H9 (cell line): ENCODE results near the gene KLB. TPM values are rescaled to one million over a fixed set of nuclear protein-coding genes. Genes with fewer than 3 reads are reported as not detected.

Experiments used
- DNase-seq: peaks from one replicate; pipeline ENCODE4 v3.0.0-alpha.2; 2017
- H2AFZ ChIP-seq: one replicate; pipeline ENCODE4 v1.6.1; 2013; ENCODE audit warnings: mild to moderate bottlenecking, low read length, control low read depth, moderate library complexity
- H2AK5ac ChIP-seq: 2 replicates; pipeline ENCODE4 v1.6.1; 2013; ENCODE audit warnings: low read length, control low read depth, mixed read lengths; ENCODE audit not compliant: insufficient read length
- H2BK120ac ChIP-seq: one replicate; pipeline ENCODE4 v1.6.1; 2013; ENCODE audit warnings: low read depth, mild to moderate bottlenecking, low read length, control low read depth, inconsistent platforms; ENCODE audit not compliant: poor library complexity, severe bottlenecking
- H2BK12ac ChIP-seq: 2 replicates; pipeline ENCODE4 v1.6.1; 2013; ENCODE audit warnings: low read length, control low read depth, mixed read lengths, low read depth; ENCODE audit not compliant: insufficient read length
- H2BK15ac ChIP-seq: 2 replicates; pipeline ENCODE4 v1.6.1; 2013; ENCODE audit warnings: low read depth, low read length, control low read depth
- H2BK20ac ChIP-seq: one replicate; pipeline ENCODE4 v1.6.1; 2013; ENCODE audit warnings: low read depth, mild to moderate bottlenecking, low read length, control low read depth, inconsistent platforms; ENCODE audit not compliant: poor library complexity, severe bottlenecking
- H2BK5ac ChIP-seq: 2 replicates; pipeline ENCODE4 v1.6.1; 2013; ENCODE audit warnings: low read length, control low read depth, mixed read lengths; ENCODE audit not compliant: insufficient read length
- H3K14ac ChIP-seq: 2 replicates; pipeline ENCODE4 v1.6.1; 2013; ENCODE audit warnings: low read length, control low read depth; ENCODE audit not compliant: insufficient read depth
- H3K18ac ChIP-seq: 2 replicates; pipeline ENCODE4 v1.6.1; 2013; ENCODE audit warnings: low read depth, mild to moderate bottlenecking, mixed read lengths, low read length, control low read depth; ENCODE audit not compliant: insufficient read length
- H3K23ac ChIP-seq: 2 replicates; pipeline ENCODE4 v1.6.1; 2013; ENCODE audit warnings: low read length, control low read depth, mixed read lengths, low read depth; ENCODE audit not compliant: insufficient read length
- H3K23me2 ChIP-seq: 2 replicates; pipeline ENCODE4 v1.6.1; 2013; ENCODE audit warnings: low read depth, mild to moderate bottlenecking, mixed read lengths, low read length, control low read depth; ENCODE audit not compliant: insufficient read length, poor library complexity, severe bottlenecking
- H3K27ac ChIP-seq: 2 replicates; pipeline ENCODE4 v1.5.1; 2013; ENCODE audit warnings: low read length, control low read depth, mixed read lengths, low read depth; ENCODE audit not compliant: insufficient read length
- H3K27me3 ChIP-seq: 2 replicates; pipeline ENCODE4 v1.6.1; 2013; ENCODE audit warnings: low read length, control low read depth, inconsistent platforms; ENCODE audit not compliant: insufficient read depth
- H3K4ac ChIP-seq: 2 replicates; pipeline ENCODE4 v1.6.1; 2013; ENCODE audit warnings: low read depth, mild to moderate bottlenecking, control low read depth, inconsistent platforms, low read length, moderate library complexity
- H3K4me1 ChIP-seq: 2 replicates; pipeline ENCODE4 v1.6.1; 2013; ENCODE audit warnings: low read length, control low read depth, inconsistent platforms; ENCODE audit not compliant: insufficient read depth
- H3K4me2 ChIP-seq: 2 replicates; pipeline ENCODE4 v1.6.1; 2013; ENCODE audit warnings: low read length, control low read depth, mixed read lengths; ENCODE audit not compliant: insufficient read length, insufficient read depth
- H3K56ac ChIP-seq: 2 replicates; pipeline ENCODE4 v1.6.1; 2013; ENCODE audit warnings: low read depth, mild to moderate bottlenecking, mixed read lengths, low read length, control low read depth; ENCODE audit not compliant: insufficient read length
- H3K79me1 ChIP-seq: 2 replicates; pipeline ENCODE4 v1.6.1; 2013; ENCODE audit warnings: low read depth, mild to moderate bottlenecking, moderate library complexity, low read length, control low read depth, inconsistent platforms; ENCODE audit not compliant: insufficient read depth, poor library complexity, severe bottlenecking
- H3K79me2 ChIP-seq: 2 replicates; pipeline ENCODE4 v1.6.1; 2013; ENCODE audit warnings: low read length, control low read depth, inconsistent platforms; ENCODE audit not compliant: insufficient read depth
- H3K9ac ChIP-seq: 2 replicates; pipeline ENCODE4 v1.6.1; 2013; ENCODE audit warnings: low read length, control low read depth, mixed read lengths; ENCODE audit not compliant: insufficient read length; ENCODE audit errors: extremely low read depth
- H3K9me3 ChIP-seq: one replicate; pipeline ENCODE4 v1.6.1; 2013; ENCODE audit warnings: low read depth, low read length, inconsistent platforms; ENCODE audit not compliant: control insufficient read depth
- H3T11ph ChIP-seq: one replicate; pipeline ENCODE4 v1.6.1; 2013; ENCODE audit warnings: mild to moderate bottlenecking, low read length, control low read depth, inconsistent platforms
- H4K20me1 ChIP-seq: one replicate; pipeline ENCODE4 v1.6.1; 2013; ENCODE audit not compliant: control insufficient read depth, insufficient read length, insufficient read depth
- H4K5ac ChIP-seq: 2 replicates; pipeline ENCODE4 v1.6.1; 2013; ENCODE audit warnings: low read depth, mild to moderate bottlenecking, mixed read lengths, low read length, control low read depth; ENCODE audit not compliant: insufficient read length
- H4K8ac ChIP-seq: replicated peaks from 2 replicates; pipeline ENCODE4 v1.6.1; 2013; ENCODE audit warnings: low read length, control low read depth, mixed read lengths, low read depth; ENCODE audit not compliant: insufficient read length
- H4K91ac ChIP-seq: 2 replicates; pipeline ENCODE4 v1.6.1; 2013; ENCODE audit warnings: low read depth, mild to moderate bottlenecking, moderate library complexity, mixed read lengths, low read length, control low read depth; ENCODE audit not compliant: insufficient read length
- H3K27ac Mint-ChIP-seq, 3 experiments: 2 replicates in 2 of 3; 3 replicates in 1 of 3; pipeline ENCODE4 v1.8.0; 2020 to 2021; ENCODE audit warnings: mixed read lengths in 3 of 3, mild to moderate bottlenecking in 1 of 3, moderate library complexity in 1 of 3
- H3K27me3 Mint-ChIP-seq: 2 replicates; pipeline ENCODE4 v1.8.0; 2021; ENCODE audit warnings: low read depth, mild to moderate bottlenecking, moderate library complexity, mixed read lengths
- H3K36me3 Mint-ChIP-seq, 3 experiments: 2 replicates in 2 of 3; 3 replicates in 1 of 3; pipeline ENCODE4 v1.8.0; 2020 to 2021; ENCODE audit warnings: low read depth in 3 of 3, mixed read lengths in 3 of 3; ENCODE audit not compliant: insufficient read depth in 1 of 3
- H3K4me1 Mint-ChIP-seq, 2 experiments: 2 replicates each; pipeline ENCODE4 v1.8.0; 2020; ENCODE audit warnings: mixed read lengths in 2 of 2
- H3K4me3 Mint-ChIP-seq, 2 experiments: 2 replicates in 1 of 2; 3 replicates in 1 of 2; pipeline ENCODE4 v1.8.0; 2020 to 2021; ENCODE audit warnings: mild to moderate bottlenecking in 2 of 2, mixed read lengths in 2 of 2, moderate library complexity in 1 of 2
- H3K9me3 Mint-ChIP-seq, 2 experiments: 2 replicates in 1 of 2; 3 replicates in 1 of 2; pipeline ENCODE4 v1.8.0; 2020; ENCODE audit warnings: mild to moderate bottlenecking in 2 of 2, mixed read lengths in 2 of 2, moderate library complexity in 1 of 2
- CTCF ChIP-seq: fragments of 200-600 bp; sonication (generic); conservative IDR thresholded peaks from 3 replicates; pipeline ENCODE4 v1.8.0; 2021; ENCODE audit warnings: antibody characterized with exemption, mild to moderate bottlenecking
- WGBS: extraction: QIAGEN DNeasy Blood & Tissue Kit; methylation state at CpG from one replicate; pipeline ENCODE4 v1.1.7; 2013; ENCODE audit warnings: missing lambda C conversion rate, low lambda C conversion rate, mixed read lengths; ENCODE audit not compliant: insufficient read length; ENCODE audit errors: extremely low coverage; 5-methylcytosine and 5-hydroxymethylcytosine counted together
- total RNA-seq: library from RNA; stranded (reverse); gene quantifications from 2 replicates; pipeline ENCODE4 v1.2.1, GENCODE V29; 2021

Gene KLB
- total RNA-seq, 1 experiment from 2014 or later, result 0.07 TPM

DNA sequence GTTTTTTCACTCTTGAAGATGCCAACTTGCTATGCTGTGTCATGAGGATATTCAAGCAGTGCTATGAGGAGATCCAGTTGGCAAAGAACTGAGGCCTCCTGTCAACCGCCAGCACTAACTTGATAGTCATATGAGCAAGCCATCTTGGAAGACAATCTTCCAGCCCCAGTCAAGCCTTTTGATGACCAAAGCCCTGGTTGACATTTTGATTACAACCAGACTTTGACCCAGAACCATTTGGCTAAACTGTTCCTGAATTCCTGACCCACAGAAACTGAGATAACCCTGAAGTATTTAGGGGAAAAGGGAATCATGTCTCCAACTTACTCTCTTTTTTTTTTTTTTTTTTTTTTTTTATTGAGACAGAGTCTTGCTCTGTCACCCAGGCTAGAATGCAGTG lies 87.6 kb downstream of the KLB start:
- Mint-ChIP-seq H3K36me3 (peaks cover 0 to 11% (median 4%) of the 10 kb centered on the region in 3 experiments; a peak in 4 of 7 replicates), H3K27ac (no peak overlapping the region), H3K9me3 (no peaks in the 10 kb centered on the region), H3K4me3 (no peak overlapping the region), H3K27me3 (no peaks in the 10 kb centered on the region), H3K4me1 (no peaks in the 10 kb centered on the region)
- DNase-seq, result no peak
- Histone ChIP-seq H3T11ph (no peak overlapping the region), H2BK12ac (no peak overlapping the region), H3K18ac (no peak overlapping the region), H2AFZ (no peak overlapping the region), H2BK5ac (no peak overlapping the region), H3K56ac (no peak overlapping the region), H4K5ac (no peak overlapping the region), H3K4ac (no peak overlapping the region), H3K23ac (no peak overlapping the region), H4K91ac (no peak overlapping the region), H3K27ac (no peak overlapping the region), H3K14ac (no peak overlapping the region), H3K27me3 (no peaks in the 10 kb centered on the region), H3K9ac (no peak overlapping the region), H3K23me2 (no peaks in the 10 kb centered on the region), H3K9me3 (no peaks in the 10 kb centered on the region), H2BK20ac (no peak overlapping the region), H3K4me2 (no peak overlapping the region), H2BK120ac (no peak overlapping the region), H3K4me1 (no peaks in the 10 kb centered on the region), H2AK5ac (no peak overlapping the region), H4K8ac (no peak overlapping the region), H3K79me2 (no peaks in the 10 kb centered on the region), H4K20me1 (no peaks in the 10 kb centered on the region), H2BK15ac (no peak overlapping the region), H3K79me1 (no peaks in the 10 kb centered on the region)
- WGBS, result no CpG with 5 or more reads among the region's 1 CpG
- no peak for TF ChIP-seq CTCF
